HG02759 (cell line): ENCODE measurements around the gene ASB16.

Source experiments
- ATAC-seq: cut with Tn5 transposase; IDR thresholded peaks from one replicate; pipeline ENCODE4 v1.9.1; 2021; ENCODE audit warnings: mild to moderate bottlenecking, moderate library complexity; ENCODE audit not compliant: unreplicated experiment

ASB16 gene

GRCh38 chr17:44221084-44221861 lies 50.8 kb downstream of the ASB16 start:
- no peak for ATAC-seq

DNA sequence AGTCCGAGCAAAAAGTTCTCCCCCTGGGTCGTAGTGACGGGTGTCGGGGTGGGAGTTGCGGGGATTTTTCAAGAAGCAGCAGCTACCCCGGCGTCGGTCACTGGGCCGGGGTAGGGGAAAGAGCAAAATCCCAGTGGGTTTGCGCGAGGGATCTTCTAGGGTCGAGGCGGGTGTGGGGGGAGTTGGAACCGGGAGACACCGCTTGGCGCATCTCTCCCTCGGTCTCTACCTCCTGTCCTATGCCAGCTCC lies 51.3 kb downstream of the ASB16 start:
- ATAC-seq: no peak

DNA sequence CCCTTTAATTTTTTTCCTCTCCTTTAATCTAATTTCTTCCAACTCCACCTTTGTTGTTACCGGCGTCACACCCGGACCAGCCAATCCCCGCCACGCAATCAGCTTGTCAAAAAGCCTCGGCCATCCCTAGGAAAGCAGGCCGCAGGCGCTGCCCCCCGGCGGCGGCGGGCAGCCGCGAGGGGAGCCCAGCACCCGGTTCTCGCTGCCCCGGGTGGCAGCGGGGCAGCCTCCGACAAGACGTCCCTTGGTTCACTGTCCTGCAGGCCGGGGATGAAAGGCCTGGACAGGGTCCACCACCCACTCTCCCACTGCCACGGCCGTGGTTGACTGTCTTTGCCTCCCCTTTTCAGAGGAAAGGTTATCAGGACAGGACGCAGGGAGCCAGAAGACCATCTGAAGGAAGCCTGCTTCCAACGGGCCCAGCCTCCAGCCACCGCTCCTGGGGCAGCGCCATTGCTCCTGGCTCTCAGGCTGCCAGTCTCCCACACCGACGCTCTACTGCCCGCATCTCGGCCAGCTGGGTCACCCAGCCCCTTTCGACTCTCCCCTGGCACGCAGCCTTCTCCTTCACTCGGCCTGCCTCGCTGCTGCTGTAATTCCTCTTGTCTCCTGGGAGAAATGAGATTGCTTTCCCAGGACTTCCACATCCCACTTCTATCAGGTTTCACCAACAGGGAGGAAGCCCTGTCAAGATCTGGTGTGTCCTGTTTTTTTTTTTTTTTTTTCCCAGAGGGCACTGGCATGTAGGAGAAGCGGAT lies 51.8 kb downstream of the ASB16 start:
- ATAC-seq: no peak

DNA sequence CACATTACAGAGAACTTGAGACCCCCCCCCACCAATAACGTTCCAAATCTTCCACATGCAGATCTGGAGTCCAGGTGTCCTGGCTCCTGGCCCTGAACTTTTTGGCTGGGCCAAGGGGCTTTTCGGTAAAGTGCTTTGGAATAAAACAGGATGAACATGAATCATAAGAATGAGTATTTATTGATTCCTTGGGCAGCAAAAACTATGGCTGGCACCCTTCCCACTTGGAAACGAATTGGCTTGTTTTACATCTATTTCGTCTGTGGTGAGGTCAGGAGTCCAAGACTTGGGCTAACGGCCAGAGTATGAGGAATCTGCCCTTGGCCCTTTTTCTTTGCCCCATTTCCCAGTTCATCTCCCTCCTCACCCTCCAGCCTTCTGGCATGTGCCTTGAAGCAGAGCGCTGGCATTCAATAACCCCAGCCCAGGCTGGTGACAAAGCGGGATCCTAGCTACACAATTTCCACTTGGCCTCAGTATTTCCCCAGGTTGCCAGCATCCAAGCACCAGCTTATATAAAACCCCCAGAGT lies 53.1 kb downstream of the ASB16 start:
- no peak for ATAC-seq
